ENCODE measurements around the gene STS. TPM values are rescaled to one million over a fixed set of nuclear protein-coding genes. Genes with fewer than 3 reads are reported as not detected.

STS gene
- total RNA-seq, 1 experiment from 2014 or later, result 1.9 TPM

DNA sequence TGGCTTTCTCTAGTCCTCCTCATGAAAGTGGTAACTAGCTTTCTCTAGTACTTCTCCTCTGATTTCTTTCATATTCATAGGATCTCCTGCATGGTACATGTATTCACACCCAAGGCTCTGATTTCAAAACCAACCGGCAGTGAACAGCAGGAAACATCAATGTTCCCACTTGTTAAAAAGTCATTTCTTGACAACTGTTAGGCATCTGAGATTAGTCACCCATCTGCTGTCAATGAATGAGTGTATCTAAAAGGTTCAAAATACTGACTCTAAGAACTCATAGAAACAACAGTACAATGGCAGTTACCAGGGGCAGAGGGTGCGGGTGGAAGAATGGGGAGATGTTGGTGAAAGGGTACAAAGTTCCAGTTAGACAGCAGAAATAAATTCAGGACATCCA lies 31.9 kb downstream of the STS start:
- no peak for DNase-seq (ENCODE audit: low spot score)

DNA sequence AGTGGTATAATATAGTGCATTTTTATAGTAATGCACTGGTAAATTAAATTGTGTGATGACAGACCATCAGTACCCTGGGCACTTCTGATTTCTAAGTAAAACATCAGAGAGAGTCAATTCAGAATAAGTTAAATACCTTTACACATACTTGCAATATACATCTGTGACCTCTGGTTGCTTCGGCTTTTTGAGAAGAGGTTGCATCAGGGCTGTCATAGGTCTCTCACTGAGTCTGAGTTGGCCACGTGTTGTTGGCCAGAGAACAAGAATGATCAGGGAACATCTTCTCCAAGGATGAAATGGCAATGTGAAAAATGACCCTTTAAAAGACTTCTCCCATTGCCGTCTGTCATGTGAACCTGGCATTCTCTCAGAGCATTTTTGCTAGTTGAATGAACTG lies 37.3 kb downstream of the STS start:
- no peak for DNase-seq (ENCODE audit: low spot score)

DNA sequence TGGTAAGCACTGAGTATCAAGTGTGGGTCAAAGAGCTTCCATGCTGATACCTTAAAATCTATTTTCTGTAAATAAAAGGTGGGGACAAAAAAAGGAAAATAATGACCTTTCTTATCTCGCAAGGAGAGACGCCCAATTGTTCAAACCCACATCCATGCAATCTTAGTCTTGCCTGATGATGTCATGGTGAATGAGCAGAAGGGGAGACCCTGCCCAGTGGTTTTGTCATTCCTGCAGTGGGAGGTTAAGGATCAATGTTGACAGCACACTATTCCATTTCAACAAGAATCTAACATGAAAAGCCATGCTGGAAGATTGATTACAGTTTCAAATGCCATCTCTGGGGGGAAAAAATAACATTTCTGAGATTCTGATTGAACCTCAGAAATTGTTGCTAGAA lies 41.2 kb downstream of the STS start:
- no peak for DNase-seq (ENCODE audit: low spot score)

DNA sequence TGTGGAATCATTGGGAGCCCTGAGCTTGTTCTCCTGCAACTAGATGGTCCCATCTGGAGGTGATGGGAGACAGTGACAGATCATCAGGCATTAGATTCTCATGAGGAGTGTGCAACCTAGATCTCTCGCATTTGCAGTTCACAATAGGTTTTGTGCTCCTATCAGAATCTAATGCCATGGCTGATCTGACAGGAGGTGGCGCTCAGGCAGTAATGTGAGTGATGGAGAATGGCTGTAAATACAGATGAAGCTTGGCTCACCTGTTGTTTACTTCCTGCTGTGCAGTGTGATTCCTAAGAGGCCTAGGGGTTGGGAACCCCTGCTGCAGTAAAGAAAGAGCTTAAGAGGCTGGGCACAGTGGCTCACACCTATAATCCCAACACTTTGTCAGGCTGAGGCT lies 42.6 kb downstream of the STS start:
- DNase-seq (ENCODE audit: low spot score), result no peak

DNA sequence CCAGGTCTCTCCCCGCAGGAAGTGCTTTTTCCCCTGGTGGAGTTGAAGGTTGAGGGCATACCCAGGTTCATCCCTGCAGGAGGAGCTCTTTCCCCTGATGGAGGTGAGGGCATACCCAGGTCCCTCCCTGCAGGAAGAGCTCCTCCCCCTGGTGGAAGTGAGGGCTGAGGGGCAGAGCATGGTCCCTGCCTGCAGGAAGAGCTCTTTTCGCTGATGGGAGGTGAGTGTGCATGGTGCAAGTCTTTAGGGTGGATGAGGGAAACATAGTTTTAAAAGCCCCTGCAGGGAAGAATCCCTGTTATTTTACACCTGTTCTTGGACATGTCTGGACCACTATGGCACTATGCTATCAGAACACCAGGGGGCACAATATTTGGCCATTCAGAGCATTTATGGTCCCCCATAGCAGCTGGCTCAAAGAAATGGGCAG lies 44.2 kb downstream of the STS start:
- no peak for DNase-seq (ENCODE audit: low spot score)

DNA sequence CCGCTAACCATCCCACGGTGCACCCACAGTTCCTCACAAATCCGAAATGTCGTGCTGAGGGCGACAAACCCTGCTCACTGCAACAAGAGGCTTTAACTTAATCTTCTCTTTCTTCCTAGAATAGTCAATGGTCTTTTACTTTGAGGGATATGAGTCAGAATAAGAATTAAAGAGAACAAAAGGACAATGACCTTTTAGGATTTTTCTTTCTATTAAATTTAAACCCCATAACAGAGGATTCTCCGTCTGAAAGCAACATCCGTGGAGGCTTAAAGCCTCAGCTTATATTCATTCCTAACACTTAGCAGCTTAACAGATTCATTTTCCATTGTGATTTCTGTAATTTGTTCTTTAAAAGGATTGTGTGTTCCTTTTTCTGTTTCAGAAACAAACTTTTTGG lies 45.4 kb downstream of the STS start:
- no peak for DNase-seq (ENCODE audit: low spot score)

DNA sequence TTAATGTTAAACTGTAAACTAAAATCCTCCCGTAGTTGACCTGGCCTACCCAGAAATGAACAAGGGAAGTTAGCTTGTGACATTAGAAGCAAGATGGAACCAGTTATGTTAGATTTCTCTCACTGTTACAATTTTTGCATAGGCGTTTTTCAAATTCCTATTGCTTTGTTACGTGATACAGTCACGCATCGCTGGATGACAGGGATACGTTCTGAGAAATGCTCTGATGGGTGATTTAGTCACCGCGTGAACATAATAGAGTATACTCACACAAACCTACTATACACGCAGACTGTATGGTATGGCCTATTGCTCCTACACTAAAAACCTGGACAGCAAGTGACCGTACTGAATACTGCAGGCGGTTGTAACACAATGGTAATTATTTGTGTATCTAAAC lies 47.1 kb downstream of the STS start:
- no peak for DNase-seq (ENCODE audit: low spot score)

Other genes starting within 250 kb of the STS start
- gene PUDP, start 441 bp downstream of the STS start, total RNA-seq (2014; rRNA removed; shearing (Covaris generic)), result 12.1 and 12.4 TPM in 2 replicates

Data from A172 (cell line).